Retinal pigment epithelial cell (primary cell): Measurements from ENCODE around the gene PPM1B.
"Not testable (repeated sequence)": the region's sequence is repeated elsewhere in the genome, so short reads cannot be mapped to it uniquely, and the experiment has no call there.

Experiments
- DNase-seq: peaks from one replicate; pipeline ENCODE4 v3.0.0-alpha.2; 2010; ENCODE audit warnings: low read depth
- H3K4me3 ChIP-seq: 2 replicates; pipeline ENCODE4 v1.5.1; 2011; ENCODE audit warnings: mild to moderate bottlenecking, low read length, control low read depth, moderate library complexity
- CTCF ChIP-seq: conservative IDR thresholded peaks from 2 replicates; pipeline ENCODE4 v1.5.1; 2011; ENCODE audit warnings: low read depth, low read length, control low read depth, inconsistent platforms

PPM1B gene

GRCh38 chr2:44131177-44131576 lies 37.5 kb upstream of the PPM1B start:
- H3K4me3 ChIP-seq = no peak overlapping the region
- no peak for DNase-seq
- no peak for TF ChIP-seq CTCF

- H3K4me3 ChIP-seq, DNase-seq: not testable (repeated sequence)
Observed at GRCh38 chr2:44133602-44134001, 35.1 kb upstream of the PPM1B start.

GRCh38 chr2:44134848-44135247 lies 33.8 kb upstream of the PPM1B start:
- DNase-seq = no peak
- no peak for TF ChIP-seq CTCF

GRCh38 chr2:44135296-44135695 lies 33.4 kb upstream of the PPM1B start:
- no peak for DNase-seq
- TF ChIP-seq CTCF = no peak
- no peak overlapping the region for H3K4me3 ChIP-seq

More at GRCh38 chr2:44134848-44135247, 33.8 kb upstream of the PPM1B start:
- no peak overlapping the region for H3K4me3 ChIP-seq

GRCh38 chr2:44135771-44136170 lies 32.9 kb upstream of the PPM1B start:
- no peak for DNase-seq
- no peak for TF ChIP-seq CTCF
- H3K4me3 ChIP-seq = no peak overlapping the region

- DNase-seq = no peak
- H3K4me3 ChIP-seq = no peak overlapping the region
- no peak for TF ChIP-seq CTCF
Observed at GRCh38 chr2:44136252-44136651, 32.4 kb upstream of the PPM1B start.

GRCh38 chr2:44137048-44137447 lies 31.6 kb upstream of the PPM1B start:
- TF ChIP-seq CTCF = no peak
- no peak overlapping the region for H3K4me3 ChIP-seq
- no peak for DNase-seq
